ENCODE measurements around the gene AXDND1. TPM values are rescaled to one million over a fixed set of nuclear protein-coding genes. Genes with fewer than 3 reads are reported as not detected.
"Not testable (repeated sequence)": the region's sequence is repeated elsewhere in the genome, so short reads cannot be mapped to it uniquely, and the experiment has no call there.

Gene AXDND1
- total RNA-seq, 1 donor from 2014 or later, result not detected

- Histone ChIP-seq H3K4me3 (ENCODE audit: low read depth, low read length) (no peak overlapping the region), H3K27me3 (ENCODE audit: control insufficient read depth, insufficient read depth, low read length) (no peaks in the 10 kb centered on the region), H3K36me3 (ENCODE audit: control insufficient read depth, insufficient read depth, low read length) (no peaks in the 10 kb centered on the region)
- no peak for FAIRE-seq
- TF ChIP-seq CTCF (IDR thresholded peaks at IDR 0.05; ENCODE audit: insufficient read depth, low read length, severe bottlenecking), result no peak
- no peak for DNase-seq (ENCODE audit: low read depth)
Observed at GRCh38 chr1:179351281-179351680, 14.5 kb upstream of the AXDND1 start.

- DNase-seq (ENCODE audit: low read depth) (no peak), FAIRE-seq (no peak)
Observed at GRCh38 chr1:179352236-179352635, 13.5 kb upstream of the AXDND1 start.

GRCh38 chr1:179353546-179353945, 12.2 kb upstream of the AXDND1 start:
- Histone ChIP-seq H3K36me3 (ENCODE audit: control insufficient read depth, insufficient read depth, low read length) (no peaks in the 10 kb centered on the region), H3K27me3 (ENCODE audit: control insufficient read depth, insufficient read depth, low read length) (no peaks in the 10 kb centered on the region), H3K4me3 (ENCODE audit: low read depth, low read length) (no peak overlapping the region)
- no peak for TF ChIP-seq CTCF (IDR thresholded peaks at IDR 0.05; ENCODE audit: insufficient read depth, low read length, severe bottlenecking)
- FAIRE-seq (no peak), DNase-seq (ENCODE audit: low read depth) (peak; percentile 43)

More at GRCh38 chr1:179352236-179352635, 13.5 kb upstream of the AXDND1 start:
- Histone ChIP-seq H3K27me3 (ENCODE audit: control insufficient read depth, insufficient read depth, low read length) (no peaks in the 10 kb centered on the region), H3K36me3 (ENCODE audit: control insufficient read depth, insufficient read depth, low read length) (no peaks in the 10 kb centered on the region), H3K4me3 (ENCODE audit: low read depth, low read length) (no peak overlapping the region)
- TF ChIP-seq CTCF (IDR thresholded peaks at IDR 0.05; ENCODE audit: insufficient read depth, low read length, severe bottlenecking), result no peak

- not testable (repeated sequence) for H3K27me3 ChIP-seq (ENCODE audit: control insufficient read depth, insufficient read depth, low read length); H3K36me3 ChIP-seq (ENCODE audit: control insufficient read depth, insufficient read depth, low read length); H3K4me3 ChIP-seq (ENCODE audit: low read depth, low read length); DNase-seq (ENCODE audit: low read depth); FAIRE-seq
Observed at GRCh38 chr1:179361631-179362030, 4.1 kb upstream of the AXDND1 start.

- FAIRE-seq (no peak), DNase-seq (ENCODE audit: low read depth) (no peak)
- no peak for TF ChIP-seq CTCF (IDR thresholded peaks at IDR 0.05; ENCODE audit: insufficient read depth, low read length, severe bottlenecking)
- H3K36me3 ChIP-seq (ENCODE audit: control insufficient read depth, insufficient read depth, low read length), result no peaks in the 10 kb centered on the region
- no peaks in the 10 kb centered on the region for H3K27me3 ChIP-seq (ENCODE audit: control insufficient read depth, insufficient read depth, low read length)
- H3K4me3 ChIP-seq (ENCODE audit: low read depth, low read length), result peak overlapping the region; percentile 74
Observed at GRCh38 chr1:179366093-179366800, 476 bp downstream of the AXDND1 start.

- no peak for FAIRE-seq
- H3K27me3 ChIP-seq (ENCODE audit: control insufficient read depth, insufficient read depth, low read length), result no peaks in the 10 kb centered on the region
- no peak overlapping the region for H3K4me3 ChIP-seq (ENCODE audit: low read depth, low read length)
- H3K36me3 ChIP-seq (ENCODE audit: control insufficient read depth, insufficient read depth, low read length), result no peaks in the 10 kb centered on the region
- peak; percentile 67 for DNase-seq (ENCODE audit: low read depth)
- peak; percentile 37 for TF ChIP-seq CTCF (IDR thresholded peaks at IDR 0.05; ENCODE audit: insufficient read depth, low read length, severe bottlenecking)
Observed at GRCh38 chr1:179369751-179370341, 4.1 kb downstream of the AXDND1 start.
